NCI-H146 (cell line): ENCODE measurements around the gene GPSM3.
A peak's percentile ranks its signal among the peaks of the same experiment; 100 is the strongest.
"Not testable (repeated sequence)": the region's sequence is repeated elsewhere in the genome, so short reads cannot be mapped to it uniquely, and the experiment has no call there.

Experiments
- DNase-seq: peaks from one replicate; lab custom pipeline; 2025; lab: John Stamatoyannopoulos, UW

The GPSM3 gene

GRCh38 chr6:32202186-32202585 lies 9.7 kb upstream of the GPSM3 start:
- no peak for DNase-seq

GRCh38 chr6:32200711-32201475 lies 8.4 kb upstream of the GPSM3 start:
- no peak for DNase-seq

- DNase-seq = no peak
These were observed 6.4 kb upstream of the GPSM3 start for GRCh38 chr6:32198866-32199265.

GRCh38 chr6:32198345-32198696 lies 5.9 kb upstream of the GPSM3 start:
- DNase-seq = no peak

- DNase-seq = peak; percentile 40
These were observed 4.5 kb upstream of the GPSM3 start for GRCh38 chr6:32196682-32197616.

- peak; percentile 90 for DNase-seq
These were observed 3.6 kb upstream of the GPSM3 start for GRCh38 chr6:32195902-32196681.

- DNase-seq = peak; percentile 100
These were observed 3.1 kb upstream of the GPSM3 start for GRCh38 chr6:32195652-32195901.

GRCh38 chr6:32194825-32195651 lies 2.6 kb upstream of the GPSM3 start:
- DNase-seq = peak; percentile 28

GRCh38 chr6:32194388-32194787 lies 1.9 kb upstream of the GPSM3 start:
- no peak for DNase-seq

- not testable (repeated sequence) for DNase-seq
These were observed 653 bp upstream of the GPSM3 start for GRCh38 chr6:32193096-32193495.

- no peak for DNase-seq
These were observed 491 bp downstream of the GPSM3 start for GRCh38 chr6:32191696-32192607.

- DNase-seq = no peak
These were observed 1.3 kb downstream of the GPSM3 start for GRCh38 chr6:32190911-32191677.

- peak; percentile 89 for DNase-seq
These were observed 2.2 kb downstream of the GPSM3 start, which contains the start of gene PBX2 for GRCh38 chr6:32190054-32190851. Gene PBX2, minus strand, starts transcription at chr6:32190202. Its CDS starts 287 bp downstream, at chr6:32189915.

- DNase-seq = no peak
These were observed 2.7 kb downstream of the GPSM3 start for GRCh38 chr6:32189742-32190053.

- DNase-seq = no peak
These were observed 3.2 kb downstream of the GPSM3 start for GRCh38 chr6:32189069-32189741.

- DNase-seq = no peak
These were observed 3.9 kb downstream of the GPSM3 start for GRCh38 chr6:32188381-32189068.

- DNase-seq = not testable (repeated sequence)
These were observed 4.6 kb downstream of the GPSM3 start for GRCh38 chr6:32187725-32188380.
